Measurements from ENCODE around the gene NAP1L4.
"Not testable (repeated sequence)": the region's sequence is repeated elsewhere in the genome, so short reads cannot be mapped to it uniquely, and the experiment has no call there.

Gene NAP1L4

GRCh38 chr11:2960139-2960538, 32.0 kb downstream of the NAP1L4 start:
- no peak for DNase-seq (ENCODE audit: low read depth in 2 of 2)

GRCh38 chr11:2958251-2958650, 33.9 kb downstream of the NAP1L4 start:
- no peak for DNase-seq (ENCODE audit: low read depth in 2 of 2)

- no peak for DNase-seq (ENCODE audit: low read depth in 2 of 2)
Measured at GRCh38 chr11:2955906-2956476, 36.1 kb downstream of the NAP1L4 start.

- DNase-seq (ENCODE audit: low read depth in 2 of 2): no peak
Measured at GRCh38 chr11:2954263-2954662, 37.9 kb downstream of the NAP1L4 start.

GRCh38 chr11:2952290-2952689, 39.8 kb downstream of the NAP1L4 start:
- DNase-seq (ENCODE audit: low read depth in 2 of 2): no peak

- no peak for DNase-seq (ENCODE audit: low read depth in 2 of 2)
Measured at GRCh38 chr11:2951231-2952110, 40.7 kb downstream of the NAP1L4 start.

- no peak for DNase-seq (ENCODE audit: low read depth in 2 of 2)
Measured at GRCh38 chr11:2950825-2951224, 41.3 kb downstream of the NAP1L4 start.

- no peak for DNase-seq (ENCODE audit: low read depth in 2 of 2)
Measured at GRCh38 chr11:2949920-2950319, 42.2 kb downstream of the NAP1L4 start.

GRCh38 chr11:2947744-2948143, 44.4 kb downstream of the NAP1L4 start:
- no peak for DNase-seq (ENCODE audit: low read depth in 2 of 2)

- DNase-seq (ENCODE audit: low read depth in 2 of 2): no peak
Measured at GRCh38 chr11:2945757-2946287, 46.3 kb downstream of the NAP1L4 start.

GRCh38 chr11:2945031-2945756, 46.9 kb downstream of the NAP1L4 start:
- DNase-seq (ENCODE audit: low read depth in 2 of 2): no peak

GRCh38 chr11:2944530-2944929, 47.6 kb downstream of the NAP1L4 start:
- DNase-seq (ENCODE audit: low read depth in 2 of 2): no peak

GRCh38 chr11:2943711-2944118, 48.4 kb downstream of the NAP1L4 start:
- no peak for DNase-seq (ENCODE audit: low read depth in 2 of 2)

GRCh38 chr11:2942872-2943710, 49.0 kb downstream of the NAP1L4 start:
- DNase-seq (ENCODE audit: low read depth in 2 of 2): no peak

GRCh38 chr11:2942447-2942846, 49.7 kb downstream of the NAP1L4 start:
- DNase-seq (ENCODE audit: low read depth in 2 of 2): no peak

GRCh38 chr11:2940921-2941821, 51.0 kb downstream of the NAP1L4 start:
- no peak for DNase-seq (ENCODE audit: low read depth in 2 of 2)

GRCh38 chr11:2940147-2940920, 51.8 kb downstream of the NAP1L4 start:
- no peak for DNase-seq (ENCODE audit: low read depth in 2 of 2)

- DNase-seq (ENCODE audit: low read depth in 2 of 2): not testable (repeated sequence)
Measured at GRCh38 chr11:2938458-2939418, 53.4 kb downstream of the NAP1L4 start.

Data from stimulated activated CD8-positive, alpha-beta memory T cell treated with anti-CD3 and anti-CD28 coated beads, Interleukin-15, amount 100 ng/mL, for 4 hours (primary cell).